Neural cell (in vitro differentiated cells): ENCODE results near the gene DPYSL4.

Source experiments
- CTCF ChIP-seq: fragments of 450-650 bp; IDR thresholded peaks from 2 replicates; pipeline ENCODE4 v1.5.1; 2014; ENCODE audit warnings: antibody characterized with exemption, mild to moderate bottlenecking, moderate library complexity; ENCODE audit not compliant: poor library complexity, severe bottlenecking
- EZH2 ChIP-seq: fragments of 200-600, 300-800 bp; shearing (Covaris generic), sonication (generic); IDR thresholded peaks from 2 replicates; pipeline ENCODE4 v1.6.1; 2014; ENCODE audit warnings: antibody characterized with exemption, low read length, borderline replicate concordance, mild to moderate bottlenecking; ENCODE audit not compliant: insufficient read depth, poor library complexity, severe bottlenecking
- MXI1 ChIP-seq: fragments of 450-650 bp; conservative IDR thresholded peaks from 2 replicates; pipeline ENCODE4 v1.6.1; 2014; ENCODE audit warnings: antibody characterized with exemption, mild to moderate bottlenecking; ENCODE audit not compliant: poor library complexity, severe bottlenecking
- POLR2AphosphoS5 ChIP-seq: IDR thresholded peaks from 2 replicates; pipeline ENCODE4 v1.6.1; 2012

GRCh38 chr10:132169766-132170560 lies 16.8 kb upstream of the DPYSL4 start:
- TF ChIP-seq EZH2 = no peak
- no peak for TF ChIP-seq CTCF
- TF ChIP-seq POLR2AphosphoS5 = no peak
- TF ChIP-seq MXI1 = no peak
